Psoas muscle (tissue), 8 donors: Measurements from ENCODE around the gene MLLT3. TPM values are rescaled to one million over a fixed set of nuclear protein-coding genes. Genes with fewer than 3 reads are reported as not detected.
A peak's percentile ranks its signal among the peaks of the same experiment; 100 is the strongest.
"Not testable (repeated sequence)": the region's sequence is repeated elsewhere in the genome, so short reads cannot be mapped to it uniquely, and the experiment has no call there.

Experiments used
- ATAC-seq, 4 donors: fragments of 200-7000 bp; cut with Tn5 transposase; one replicate each; pipeline ENCODE4 v1.9.1; 2020; ENCODE audit warnings: moderate library complexity in 3 of 4, mild to moderate bottlenecking in 2 of 4
- DNase-seq, 2 donors: peaks; one replicate each; pipeline ENCODE4 v3.0.0-alpha.2; 2020
- H3K27ac ChIP-seq: fragments of 200-600 bp; one replicate; pipeline ENCODE4 v1.8.0; 2022
- H3K27me3 ChIP-seq, 3 donors: fragments of 200-600 bp in 1 of 3; one replicate each; pipeline versions ENCODE4 v1.6.1 to v1.8.0; 2013 to 2022; ENCODE audit warnings: low read length in 2 of 3, mild to moderate bottlenecking in 2 of 3, moderate library complexity in 1 of 3; ENCODE audit not compliant: insufficient read depth in 3 of 3
- H3K36me3 ChIP-seq, 2 donors: fragments of 200-600 bp in 1 of 2; one replicate each; pipeline versions ENCODE4 v1.6.1 to v1.8.0; 2013 to 2022; ENCODE audit warnings: low read depth in 1 of 2, mild to moderate bottlenecking in 1 of 2, moderate library complexity in 1 of 2; ENCODE audit not compliant: insufficient read depth in 1 of 2
- H3K4me1 ChIP-seq: fragments of 200-600 bp; one replicate; pipeline ENCODE4 v1.8.0; 2022
- H3K4me3 ChIP-seq: fragments of 200-600 bp; one replicate; pipeline ENCODE4 v1.8.0; 2022; ENCODE audit warnings: mild to moderate bottlenecking
- H3K9me3 ChIP-seq: fragments of 200-600 bp; one replicate; pipeline ENCODE4 v1.8.0; 2022
- CTCF ChIP-seq: fragments of 200-600 bp; IDR thresholded peaks from one replicate; pipeline ENCODE4 v1.8.0; 2022; ENCODE audit warnings: antibody characterized with exemption
- WGBS, 3 donors: extraction: QIAGEN DNeasy Blood & Tissue Kit; methylation state at CpG; one replicate each; pipeline versions ENCODE4 v1.1.6 to v1.1.7; 2013; 5-methylcytosine and 5-hydroxymethylcytosine counted together
- intact Hi-C, 2 donors: fragments of 100-400 bp; cut with DNase I; formaldehyde crosslinking; loops; one replicate each; pipeline versions ENCODE4 v1.11.0 to v1.14.2; 2022
- polyA plus RNA-seq, 3 donors: library from polyadenylated mRNA; stranded (reverse); fragments of 200-250 nt; gene quantifications; one replicate each; pipeline ENCODE4 v1.2.3, GENCODE V29; 2013
- total RNA-seq, 4 donors: library from RNA; stranded (reverse); fragmentation: NEBNext Ultra II Directional in 2 of 4; extraction: Animal tissue kit (Norgen Biotek cat#: 25700) in 2 of 4; gene quantifications; one replicate each; pipeline versions ENCODE4 v1.2.1 to v1.2.4, GENCODE V29; 2021 to 2023
- donor health status: healthy with polysubstance abuse.
- donor health status: DM: no; HTN: no; CAD: no; lungs with moderate emphysema.
- donor health status: Bipolar disorder and iron deficiency.
- donor health status: healthy.
- donor health status: DM: yes; HTN: yes; CAD: no.
- donor health status: DM: no; HTN: no; CAD: no.
- donor health status: DM: no; HTN: no; CAD: no.
- donor health status: DM: yes; HTN: yes; CAD: no.

The MLLT3 gene
- total and polyA plus RNA-seq, 7 donors: 1.2 to 9.8 (median 3.3) TPM

- WGBS, 3 donors: 97 to 100% (median 100%) methylated on average over 2 of the region's 2 CpGs
- ATAC-seq (no peak), DNase-seq (no peak)
- H3K27me3 ChIP-seq: no peaks in the 10 kb centered on the region
- no peak overlapping the region for H3K4me3 ChIP-seq
- H3K4me1 ChIP-seq: no peaks in the 10 kb centered on the region
- no peaks in the 10 kb centered on the region for H3K36me3 ChIP-seq
- no peaks in the 10 kb centered on the region for H3K9me3 ChIP-seq
- no peak overlapping the region for H3K27ac ChIP-seq
- intact Hi-C loops: no loop called here
- TF ChIP-seq CTCF: no peak
Measured at GRCh38 chr9:20663133-20663532, 40.8 kb upstream of the MLLT3 start.

- no peaks in the 10 kb centered on the region for H3K27me3 ChIP-seq
- ATAC-seq: no peak
- H3K9me3 ChIP-seq: no peaks in the 10 kb centered on the region
- TF ChIP-seq CTCF: no peak
- H3K4me3 ChIP-seq: no peak overlapping the region
- no peak overlapping the region for H3K27ac ChIP-seq
- H3K36me3 ChIP-seq: no peaks in the 10 kb centered on the region
- no peak for DNase-seq
- 32 to 40% (median 36%) methylated on average over 3 of the region's 3 CpGs for WGBS, 3 donors
- H3K4me1 ChIP-seq: no peaks in the 10 kb centered on the region
- intact Hi-C loops: no loop called here
Measured at GRCh38 chr9:20662156-20662555, 39.9 kb upstream of the MLLT3 start.

- no peak for TF ChIP-seq CTCF
- intact Hi-C loops: no loop called here
- Histone ChIP-seq H3K36me3 (no peaks in the 10 kb centered on the region), H3K27ac (no peak overlapping the region), H3K4me1 (no peaks in the 10 kb centered on the region), H3K4me3 (no peak overlapping the region), H3K9me3 (no peaks in the 10 kb centered on the region), H3K27me3 (no peaks in the 10 kb centered on the region)
- no peak for DNase-seq
- ATAC-seq: no peak
- 76 to 85% (median 85%) methylated on average over 2 of the region's 2 CpGs for WGBS, 3 donors
Measured at GRCh38 chr9:20659474-20659967, 37.2 kb upstream of the MLLT3 start.

GRCh38 chr9:20658677-20659473 lies 36.6 kb upstream of the MLLT3 start:
- intact Hi-C loops: no loop called here
- Histone ChIP-seq H3K4me1 (no peaks in the 10 kb centered on the region), H3K4me3 (peak overlapping the region; percentile 60), H3K36me3 (no peaks in the 10 kb centered on the region), H3K27ac (no peak overlapping the region), H3K9me3 (no peaks in the 10 kb centered on the region), H3K27me3 (no peaks in the 10 kb centered on the region)
- 77 to 82% (median 79%) methylated on average over 13 of the region's 13 CpGs for WGBS, 3 donors
- ATAC-seq (no peak), DNase-seq (no peak)
- TF ChIP-seq CTCF: no peak

GRCh38 chr9:20658246-20658667 lies 36.0 kb upstream of the MLLT3 start:
- DNase-seq, H3K4me1 ChIP-seq, ATAC-seq, intact Hi-C loops, H3K27me3 ChIP-seq, H3K36me3 ChIP-seq, H3K9me3 ChIP-seq, H3K27ac ChIP-seq: not testable (repeated sequence)
- 38 to 49% (median 48%) methylated on average over 16 to 23 of the region's 27 CpGs for WGBS, 3 donors
- peak overlapping the region; percentile 60 for H3K4me3 ChIP-seq
